GM18868 (cell line): Measurements from ENCODE around the gene MAGI1.
"Not testable (repeated sequence)": the region's sequence is repeated elsewhere in the genome, so short reads cannot be mapped to it uniquely, and the experiment has no call there.

Experiments used
- ATAC-seq: cut with Tn5 transposase; IDR thresholded peaks from one replicate; pipeline ENCODE4 v1.9.1; 2021; ENCODE audit warnings: mild to moderate bottlenecking, moderate library complexity; ENCODE audit not compliant: unreplicated experiment

MAGI1 gene

GRCh38 chr3:66038726-66039589 is at the start of gene MAGI1:
Gene MAGI1, minus strand, starts transcription at chr3:66038918. Its CDS starts 610 bp downstream, at chr3:66038308.
- peak; percentile 81 for ATAC-seq

GRCh38 chr3:66083784-66084213 is 45.1 kb upstream of the MAGI1 start:
- ATAC-seq = no peak

- no peak for ATAC-seq
Observed at GRCh38 chr3:66083096-66083678, 44.5 kb upstream of the MAGI1 start.

GRCh38 chr3:66082679-66083078 is 44.0 kb upstream of the MAGI1 start:
- no peak for ATAC-seq

GRCh38 chr3:66080167-66080566 is 41.4 kb upstream of the MAGI1 start:
- ATAC-seq = no peak

- ATAC-seq = no peak
Observed at GRCh38 chr3:66077973-66078372, 39.3 kb upstream of the MAGI1 start.

- no peak for ATAC-seq
Observed at GRCh38 chr3:66076861-66077470, 38.2 kb upstream of the MAGI1 start.

- no peak for ATAC-seq
Observed at GRCh38 chr3:66075281-66075680, 36.6 kb upstream of the MAGI1 start.

GRCh38 chr3:66073464-66074141 is 34.9 kb upstream of the MAGI1 start:
- ATAC-seq = no peak

GRCh38 chr3:66068255-66068654 is 29.5 kb upstream of the MAGI1 start:
- ATAC-seq = no peak

- no peak for ATAC-seq
Observed at GRCh38 chr3:66066963-66067617, 28.4 kb upstream of the MAGI1 start.

GRCh38 chr3:66055289-66055688 is 16.6 kb upstream of the MAGI1 start:
- no peak for ATAC-seq

GRCh38 chr3:66053550-66054094 is 14.9 kb upstream of the MAGI1 start:
- no peak for ATAC-seq

- no peak for ATAC-seq
Observed at GRCh38 chr3:66052721-66053549, 14.2 kb upstream of the MAGI1 start.

- no peak for ATAC-seq
Observed at GRCh38 chr3:66050821-66051220, 12.1 kb upstream of the MAGI1 start.

- ATAC-seq = no peak
Observed at GRCh38 chr3:66048051-66048395, 9.3 kb upstream of the MAGI1 start.

GRCh38 chr3:66047311-66048050 is 8.8 kb upstream of the MAGI1 start:
- ATAC-seq = no peak

GRCh38 chr3:66046321-66046720 is 7.6 kb upstream of the MAGI1 start:
- ATAC-seq = not testable (repeated sequence)

- no peak for ATAC-seq
Observed at GRCh38 chr3:66041828-66042227, 3.1 kb upstream of the MAGI1 start.
